Liver (tissue), 9 donors: ENCODE measurements around the gene CRYGD. TPM values are rescaled to one million over a fixed set of nuclear protein-coding genes. Genes with fewer than 3 reads are reported as not detected.

Experiments used
- DNase-seq: peaks from one replicate; pipeline ENCODE4 v3.0.0-alpha.2; 2017; ENCODE audit warnings: low spot score
- H3K27ac ChIP-seq, 2 donors: one replicate each; pipeline ENCODE4 v1.7.0; 2013; ENCODE audit warnings: inconsistent platforms in 2 of 2, low read length in 2 of 2, control low read depth in 1 of 2, low read depth in 1 of 2, mild to moderate bottlenecking in 1 of 2
- H3K27me3 ChIP-seq, 4 donors: one replicate each; pipeline versions ENCODE4 v1.6.1 to v1.7.0; 2013; ENCODE audit warnings: low read length in 3 of 4, inconsistent platforms in 1 of 4, mild to moderate bottlenecking in 1 of 4, moderate library complexity in 1 of 4; ENCODE audit not compliant: control insufficient read depth in 4 of 4, insufficient read depth in 4 of 4
- H3K36me3 ChIP-seq, 4 donors: one replicate each; pipeline versions ENCODE4 v1.6.1 to v1.7.0; 2013; ENCODE audit warnings: low read length in 3 of 4, mild to moderate bottlenecking in 3 of 4, low read depth in 1 of 4, moderate library complexity in 1 of 4; ENCODE audit not compliant: control insufficient read depth in 4 of 4, insufficient read depth in 3 of 4
- H3K4me1 ChIP-seq, 4 donors: one replicate each; pipeline versions ENCODE4 v1.6.1 to v1.7.0; 2013; ENCODE audit warnings: low read length in 3 of 4, mild to moderate bottlenecking in 3 of 4, moderate library complexity in 1 of 4; ENCODE audit not compliant: control insufficient read depth in 4 of 4, insufficient read depth in 4 of 4
- H3K4me3 ChIP-seq, 3 donors: one replicate each; pipeline versions ENCODE4 v1.6.1 to v1.7.0; 2013; ENCODE audit warnings: low read length in 3 of 3, control low read depth in 1 of 3, low read depth in 1 of 3, mild to moderate bottlenecking in 1 of 3
- H3K9ac ChIP-seq, 2 donors: one replicate each; pipeline ENCODE4 v1.7.0; 2013; ENCODE audit warnings: low read length in 2 of 2, mild to moderate bottlenecking in 2 of 2, moderate library complexity in 2 of 2, control low read depth in 1 of 2, low read depth in 1 of 2
- H3K9me3 ChIP-seq, 4 donors: one replicate each; pipeline versions ENCODE4 v1.6.1 to v1.7.0; 2013; ENCODE audit warnings: low read length in 3 of 4; ENCODE audit not compliant: control insufficient read depth in 4 of 4
- FOXA1 ChIP-seq: IDR thresholded peaks from 2 replicates; pipeline ENCODE4 v1.6.1; 2016; ENCODE audit warnings: antibody characterized with exemption
- FOXA2 ChIP-seq: IDR thresholded peaks from 2 replicates; pipeline ENCODE4 v1.6.1; 2016; ENCODE audit warnings: antibody characterized with exemption
- GABPA ChIP-seq, 2 donors: IDR thresholded peaks in 1 of 2; conservative IDR thresholded peaks in 1 of 2; 2 replicates each; pipeline ENCODE4 v1.6.1; 2016; ENCODE audit warnings: antibody characterized with exemption in 2 of 2, mild to moderate bottlenecking in 1 of 2, moderate library complexity in 1 of 2
- HNF4A ChIP-seq, 2 donors: conservative IDR thresholded peaks; 2 replicates each; pipeline ENCODE4 v1.6.1; 2016; ENCODE audit warnings: antibody characterized with exemption in 2 of 2, mild to moderate bottlenecking in 2 of 2
- HNF4G ChIP-seq: IDR thresholded peaks from 2 replicates; pipeline ENCODE4 v1.6.1; 2016; ENCODE audit warnings: antibody characterized with exemption
- JUND ChIP-seq, 2 donors: IDR thresholded peaks; 2 replicates each; pipeline ENCODE4 v1.6.1; 2016; ENCODE audit warnings: antibody characterized with exemption in 2 of 2
- NR2F2 ChIP-seq: IDR thresholded peaks from 2 replicates; pipeline ENCODE4 v1.6.1; 2016; ENCODE audit warnings: antibody characterized with exemption
- RAD21 ChIP-seq, 2 donors: IDR thresholded peaks; 2 replicates each; pipeline ENCODE4 v1.6.1; 2016; ENCODE audit warnings: antibody characterized with exemption in 2 of 2, mild to moderate bottlenecking in 2 of 2
- SP1 ChIP-seq: IDR thresholded peaks from 2 replicates; pipeline ENCODE4 v1.6.1; 2018; ENCODE audit warnings: antibody characterized with exemption, mild to moderate bottlenecking
- YY1 ChIP-seq: IDR thresholded peaks from 2 replicates; pipeline ENCODE4 v1.6.1; 2016; ENCODE audit warnings: antibody characterized with exemption, mild to moderate bottlenecking
- WGBS: extraction: QIAGEN DNeasy Blood & Tissue Kit; methylation state at CpG from one replicate; pipeline ENCODE4 v1.1.7; 2013; 5-methylcytosine and 5-hydroxymethylcytosine counted together
- polyA plus RNA-seq, 2 donors: library from polyadenylated mRNA; stranded (reverse) in 1 of 2; unstranded in 1 of 2; fragments of 200-250 nt in 1 of 2; fragments of >200 nt in 1 of 2; fragmentation: Nextera tagmentation in 1 of 2; extraction: Ambion mirVana in 1 of 2; gene quantifications; one replicate each; pipeline versions ENCODE4 v1.2.1 to v1.2.3, GENCODE V29; 2013 to 2015
- total RNA-seq, 2 donors: library from RNA; depleted of rRNA; stranded (reverse); fragments of >200 nt; gene quantifications; one replicate each; pipeline ENCODE4 v1.2.3, GENCODE V29; 2014
- TF ChIP-seq, protein P1 (sequence below): IDR thresholded peaks from 2 replicates; pipeline ENCODE4 v1.6.1; 2016; ENCODE audit warnings: antibody characterized with exemption
- TF ChIP-seq, protein P2 (sequence below): IDR thresholded peaks from 2 replicates; pipeline ENCODE4 v1.6.1; 2016; ENCODE audit warnings: antibody characterized with exemption
- TF ChIP-seq, protein P3 (sequence below): IDR thresholded peaks from 2 replicates; pipeline ENCODE4 v1.6.1; 2016; ENCODE audit warnings: antibody characterized with exemption, mild to moderate bottlenecking
- TF ChIP-seq, protein P4 (sequence below): fragments of 150-350 bp; IDR thresholded peaks from 2 replicates; pipeline ENCODE4 v1.5.1; 2017; ENCODE audit warnings: improper control_type of control experiment, low read depth, low read length; ENCODE audit not compliant: missing input control
- donor health status: healthy.
- donor health status: healthy.
- donor health status: healthy.
- donor health status: healthy.
- donor health status: healthy.

Gene CRYGD
- total and polyA plus RNA-seq, 4 donors = not detected

DNA sequence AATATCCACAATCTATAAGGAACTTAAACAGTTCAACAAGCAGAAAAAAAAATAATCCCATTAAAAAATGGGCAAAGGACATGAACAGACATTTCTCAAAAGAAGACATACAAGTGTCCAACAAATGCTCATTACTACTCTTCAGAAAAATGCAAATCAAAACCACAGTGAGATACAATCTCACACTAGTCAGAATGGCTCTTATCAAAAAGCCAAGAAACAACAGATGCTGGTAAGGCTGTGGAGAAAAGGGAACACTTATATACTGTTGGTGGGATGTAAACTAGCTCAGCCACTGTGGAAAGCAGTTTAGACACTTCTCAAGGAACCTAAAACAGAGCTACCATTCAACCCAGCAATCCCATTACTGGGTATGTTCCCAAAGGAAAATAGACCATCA, 28.8 kb upstream of the CRYGD start:
- Histone ChIP-seq H3K4me3 (no peak overlapping the region), H3K9me3 (peaks cover 0 to 3% (median 1%) of the 10 kb centered on the region in 4 donors), H3K4me1 (peaks cover 0 to 3% (median 0%) of the 10 kb centered on the region in 4 donors), H3K27ac (no peak overlapping the region), H3K27me3 (peaks cover 0 to 12% (median 0%) of the 10 kb centered on the region in 4 donors), H3K9ac (no peak overlapping the region), H3K36me3 (no peaks in the 10 kb centered on the region)
- DNase-seq = no peak
- TF ChIP-seq FOXA1 = no peak
- no peak for TF ChIP-seq FOXA2
- TF ChIP-seq HNF4A (conservative IDR thresholded peaks at IDR 0.05) = no peak
- TF ChIP-seq, protein P1, sequence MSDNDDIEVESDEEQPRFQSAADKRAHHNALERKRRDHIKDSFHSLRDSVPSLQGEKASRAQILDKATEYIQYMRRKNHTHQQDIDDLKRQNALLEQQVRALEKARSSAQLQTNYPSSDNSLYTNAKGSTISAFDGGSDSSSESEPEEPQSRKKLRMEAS = no peak
- TF ChIP-seq JUND (IDR thresholded peaks at IDR 0.05) = no peak
- TF ChIP-seq, protein P2, sequence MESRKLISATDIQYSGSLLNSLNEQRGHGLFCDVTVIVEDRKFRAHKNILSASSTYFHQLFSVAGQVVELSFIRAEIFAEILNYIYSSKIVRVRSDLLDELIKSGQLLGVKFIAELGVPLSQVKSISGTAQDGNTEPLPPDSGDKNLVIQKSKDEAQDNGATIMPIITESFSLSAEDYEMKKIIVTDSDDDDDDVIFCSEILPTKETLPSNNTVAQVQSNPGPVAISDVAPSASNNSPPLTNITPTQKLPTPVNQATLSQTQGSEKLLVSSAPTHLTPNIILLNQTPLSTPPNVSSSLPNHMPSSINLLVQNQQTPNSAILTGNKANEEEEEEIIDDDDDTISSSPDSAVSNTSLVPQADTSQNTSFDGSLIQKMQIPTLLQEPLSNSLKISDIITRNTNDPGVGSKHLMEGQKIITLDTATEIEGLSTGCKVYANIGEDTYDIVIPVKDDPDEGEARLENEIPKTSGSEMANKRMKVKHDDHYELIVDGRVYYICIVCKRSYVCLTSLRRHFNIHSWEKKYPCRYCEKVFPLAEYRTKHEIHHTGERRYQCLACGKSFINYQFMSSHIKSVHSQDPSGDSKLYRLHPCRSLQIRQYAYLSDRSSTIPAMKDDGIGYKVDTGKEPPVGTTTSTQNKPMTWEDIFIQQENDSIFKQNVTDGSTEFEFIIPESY = no peak
- no peak for TF ChIP-seq RAD21 (IDR thresholded peaks at IDR 0.05)
- TF ChIP-seq SP1 = no peak
- TF ChIP-seq NR2F2 = no peak

DNA sequence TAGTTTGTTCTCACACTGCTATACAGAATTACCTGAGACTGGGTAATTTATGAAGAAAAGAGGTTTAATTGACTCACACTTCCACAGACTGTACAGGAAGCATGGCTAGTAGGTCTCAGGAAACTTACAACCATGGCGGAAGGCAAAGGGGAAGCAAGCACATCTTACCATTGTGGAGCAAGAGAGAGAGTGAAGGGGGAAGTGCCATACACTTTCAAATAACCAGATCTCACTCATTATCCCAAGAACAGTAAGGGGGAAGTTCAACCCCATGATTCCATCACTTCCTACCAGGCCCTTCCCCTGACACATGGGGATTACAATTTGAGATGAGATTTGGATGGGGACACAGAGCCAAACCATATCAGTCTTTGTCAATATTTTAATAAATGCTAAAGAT, 26.6 kb upstream of the CRYGD start:
- TF ChIP-seq GABPA (IDR thresholded peaks at IDR 0.05 in 1 of 2, conservative IDR thresholded peaks at IDR 0.05 in 1 of 2) (no peak), HNF4G (no peak), YY1 (no peak), FOXA1 (no peak), JUND (IDR thresholded peaks at IDR 0.05) (no peak), FOXA2 (no peak)
- TF ChIP-seq, protein P2 = no peak
- TF ChIP-seq, protein P3, sequence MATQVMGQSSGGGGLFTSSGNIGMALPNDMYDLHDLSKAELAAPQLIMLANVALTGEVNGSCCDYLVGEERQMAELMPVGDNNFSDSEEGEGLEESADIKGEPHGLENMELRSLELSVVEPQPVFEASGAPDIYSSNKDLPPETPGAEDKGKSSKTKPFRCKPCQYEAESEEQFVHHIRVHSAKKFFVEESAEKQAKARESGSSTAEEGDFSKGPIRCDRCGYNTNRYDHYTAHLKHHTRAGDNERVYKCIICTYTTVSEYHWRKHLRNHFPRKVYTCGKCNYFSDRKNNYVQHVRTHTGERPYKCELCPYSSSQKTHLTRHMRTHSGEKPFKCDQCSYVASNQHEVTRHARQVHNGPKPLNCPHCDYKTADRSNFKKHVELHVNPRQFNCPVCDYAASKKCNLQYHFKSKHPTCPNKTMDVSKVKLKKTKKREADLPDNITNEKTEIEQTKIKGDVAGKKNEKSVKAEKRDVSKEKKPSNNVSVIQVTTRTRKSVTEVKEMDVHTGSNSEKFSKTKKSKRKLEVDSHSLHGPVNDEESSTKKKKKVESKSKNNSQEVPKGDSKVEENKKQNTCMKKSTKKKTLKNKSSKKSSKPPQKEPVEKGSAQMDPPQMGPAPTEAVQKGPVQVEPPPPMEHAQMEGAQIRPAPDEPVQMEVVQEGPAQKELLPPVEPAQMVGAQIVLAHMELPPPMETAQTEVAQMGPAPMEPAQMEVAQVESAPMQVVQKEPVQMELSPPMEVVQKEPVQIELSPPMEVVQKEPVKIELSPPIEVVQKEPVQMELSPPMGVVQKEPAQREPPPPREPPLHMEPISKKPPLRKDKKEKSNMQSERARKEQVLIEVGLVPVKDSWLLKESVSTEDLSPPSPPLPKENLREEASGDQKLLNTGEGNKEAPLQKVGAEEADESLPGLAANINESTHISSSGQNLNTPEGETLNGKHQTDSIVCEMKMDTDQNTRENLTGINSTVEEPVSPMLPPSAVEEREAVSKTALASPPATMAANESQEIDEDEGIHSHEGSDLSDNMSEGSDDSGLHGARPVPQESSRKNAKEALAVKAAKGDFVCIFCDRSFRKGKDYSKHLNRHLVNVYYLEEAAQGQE = no peak
- TF ChIP-seq, protein P4, sequence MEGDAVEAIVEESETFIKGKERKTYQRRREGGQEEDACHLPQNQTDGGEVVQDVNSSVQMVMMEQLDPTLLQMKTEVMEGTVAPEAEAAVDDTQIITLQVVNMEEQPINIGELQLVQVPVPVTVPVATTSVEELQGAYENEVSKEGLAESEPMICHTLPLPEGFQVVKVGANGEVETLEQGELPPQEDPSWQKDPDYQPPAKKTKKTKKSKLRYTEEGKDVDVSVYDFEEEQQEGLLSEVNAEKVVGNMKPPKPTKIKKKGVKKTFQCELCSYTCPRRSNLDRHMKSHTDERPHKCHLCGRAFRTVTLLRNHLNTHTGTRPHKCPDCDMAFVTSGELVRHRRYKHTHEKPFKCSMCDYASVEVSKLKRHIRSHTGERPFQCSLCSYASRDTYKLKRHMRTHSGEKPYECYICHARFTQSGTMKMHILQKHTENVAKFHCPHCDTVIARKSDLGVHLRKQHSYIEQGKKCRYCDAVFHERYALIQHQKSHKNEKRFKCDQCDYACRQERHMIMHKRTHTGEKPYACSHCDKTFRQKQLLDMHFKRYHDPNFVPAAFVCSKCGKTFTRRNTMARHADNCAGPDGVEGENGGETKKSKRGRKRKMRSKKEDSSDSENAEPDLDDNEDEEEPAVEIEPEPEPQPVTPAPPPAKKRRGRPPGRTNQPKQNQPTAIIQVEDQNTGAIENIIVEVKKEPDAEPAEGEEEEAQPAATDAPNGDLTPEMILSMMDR = no peak
- H3K9ac ChIP-seq = no peak overlapping the region
- no peak overlapping the region for H3K27ac ChIP-seq
- no peak overlapping the region for H3K4me3 ChIP-seq
- H3K27me3 ChIP-seq = peaks cover 0 to 16% (median 0%) of the 10 kb centered on the region in 4 donors
- 95% methylated on average over 1 of the region's 1 CpG for WGBS
- DNase-seq = no peak
- H3K36me3 ChIP-seq = no peaks in the 10 kb centered on the region
- H3K4me1 ChIP-seq = peaks cover 0 to 3% (median 0%) of the 10 kb centered on the region in 4 donors
- H3K9me3 ChIP-seq = peaks cover 0 to 3% (median 1%) of the 10 kb centered on the region in 4 donors
